GM23248 (cell line): ENCODE measurements around the gene RAD51B.
"Not testable (repeated sequence)": the region's sequence is repeated elsewhere in the genome, so short reads cannot be mapped to it uniquely, and the experiment has no call there.

ENCODE experiments used
- EZH2 ChIP-seq: fragments of 200-600 bp; sonication (generic); IDR thresholded peaks from 2 replicates; pipeline ENCODE4 v1.6.1; 2018; ENCODE audit warnings: antibody characterized with exemption, mild to moderate bottlenecking; ENCODE audit not compliant: insufficient read depth, poor library complexity, severe bottlenecking
- EZH2phosphoT487 ChIP-seq: fragments of 200-600 bp; sonication (generic); IDR thresholded peaks from 2 replicates; pipeline ENCODE4 v1.6.1; 2018; ENCODE audit warnings: antibody characterized with exemption, moderate library complexity, mild to moderate bottlenecking, low read depth; ENCODE audit not compliant: insufficient read depth

DNA sequence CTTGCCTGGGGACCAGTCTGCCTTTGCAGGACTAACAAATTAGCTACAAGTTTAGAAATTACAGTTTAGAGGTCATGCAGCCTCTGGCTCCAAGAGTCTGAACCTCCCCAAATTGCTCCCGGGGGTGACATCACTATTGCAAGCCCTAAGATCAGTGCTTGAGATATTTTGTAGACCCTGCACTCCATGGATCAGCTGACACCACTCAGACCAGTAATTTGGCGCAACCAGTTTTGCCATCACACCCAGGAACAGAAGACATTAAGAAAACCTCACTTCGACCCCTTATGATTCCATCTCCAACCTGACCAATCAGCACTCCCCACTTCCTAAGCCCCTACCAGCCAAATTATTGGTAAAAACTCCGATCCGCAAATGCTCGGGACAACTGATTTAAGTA lies 1.1 kb upstream of the RAD51B start:
- not testable (repeated sequence) for TF ChIP-seq EZH2, EZH2phosphoT487
